ENCODE measurements around the gene ECI1. TPM values are rescaled to one million over a fixed set of nuclear protein-coding genes. Genes with fewer than 3 reads are reported as not detected.

The ECI1 gene
- total RNA-seq, 1 donor from 2014 or later, result 39.7 TPM

- DNase-seq (ENCODE audit: low spot score), result no peak
- Histone ChIP-seq H3K4me1 (peaks cover 7% of the 10 kb centered on the region), H2AFZ (replicated peaks) (no peak overlapping the region), H3K36me3 (no peaks in the 10 kb centered on the region), H3K4me3 (no peak overlapping the region), H3K27ac (no peak overlapping the region), H3K79me2 (ENCODE audit: low read depth) (peaks cover 41% of the 10 kb centered on the region), H3K27me3 (no peaks in the 10 kb centered on the region), H4K20me1 (ENCODE audit: low read depth) (peaks cover 34% of the 10 kb centered on the region), H3K9me3 (ENCODE audit: low read depth) (no peaks in the 10 kb centered on the region), H3K9ac (no peak overlapping the region), H3F3A (ENCODE audit: low read depth) (peaks cover 3% of the 10 kb centered on the region), H3K4me2 (no peak overlapping the region)
- H3K9me3 Mint-ChIP-seq, result no peaks in the 10 kb centered on the region
- H3K4me1 Mint-ChIP-seq, result peaks cover 9% of the 10 kb centered on the region
- TF ChIP-seq EZH2phosphoT487 (IDR thresholded peaks at IDR 0.05) (no peak), CTCF (IDR thresholded peaks at IDR 0.05) (no peak), EZH2 (IDR thresholded peaks at IDR 0.05) (no peak)
- H3K4me3 Mint-ChIP-seq, result no peak overlapping the region
- H3K27ac Mint-ChIP-seq, result no peak overlapping the region
- peaks cover 2% of the 10 kb centered on the region for H3K36me3 Mint-ChIP-seq
- H3K27me3 Mint-ChIP-seq (ENCODE audit: insufficient read depth, low read depth), result peaks cover 2% of the 10 kb centered on the region
Measured at GRCh38 chr16:2226918-2227317, 24.5 kb downstream of the ECI1 start.

GRCh38 chr16:2226245-2226793, 25.1 kb downstream of the ECI1 start:
- peak overlapping the region; percentile 70 for H3K4me3 Mint-ChIP-seq
- no peak for TF ChIP-seq EZH2 (IDR thresholded peaks at IDR 0.05)
- TF ChIP-seq CTCF (IDR thresholded peaks at IDR 0.05), result no peak
- TF ChIP-seq EZH2phosphoT487 (IDR thresholded peaks at IDR 0.05), result no peak

GRCh38 chr16:2223942-2224486, 27.4 kb downstream of the ECI1 start:
- Histone ChIP-seq H3K27me3 (no peaks in the 10 kb centered on the region), H3K27ac (peak overlapping the region; percentile 58), H4K20me1 (ENCODE audit: low read depth) (peaks cover 30% of the 10 kb centered on the region), H3F3A (ENCODE audit: low read depth) (peaks cover 6% of the 10 kb centered on the region), H3K9ac (peak overlapping the region; percentile 94), H3K4me2 (peak overlapping the region; percentile 92), H2AFZ (replicated peaks) (peak overlapping the region; percentile 52), H3K79me2 (ENCODE audit: low read depth) (peaks cover 41% of the 10 kb centered on the region), H3K9me3 (ENCODE audit: low read depth) (no peaks in the 10 kb centered on the region), H3K4me1 (peaks cover 7% of the 10 kb centered on the region), H3K36me3 (no peaks in the 10 kb centered on the region), H3K4me3 (peak overlapping the region; percentile 89)
- H3K36me3 Mint-ChIP-seq, result no peaks in the 10 kb centered on the region
- peaks cover 12% of the 10 kb centered on the region for H3K4me1 Mint-ChIP-seq
- H3K27ac Mint-ChIP-seq, result no peak overlapping the region
- no peak for TF ChIP-seq CTCF (IDR thresholded peaks at IDR 0.05)
- no peak for TF ChIP-seq EZH2phosphoT487 (IDR thresholded peaks at IDR 0.05)
- TF ChIP-seq EZH2 (IDR thresholded peaks at IDR 0.05), result no peak
- peaks cover 5% of the 10 kb centered on the region for H3K27me3 Mint-ChIP-seq (ENCODE audit: insufficient read depth, low read depth)
- H3K4me3 Mint-ChIP-seq, result peak overlapping the region; percentile 87
- no peaks in the 10 kb centered on the region for H3K9me3 Mint-ChIP-seq
- DNase-seq (ENCODE audit: low spot score), result peak; percentile 48

More at GRCh38 chr16:2226245-2226793, 25.1 kb downstream of the ECI1 start:
- H3K27ac Mint-ChIP-seq, result peak overlapping the region; percentile 76
- peaks cover 2% of the 10 kb centered on the region for H3K36me3 Mint-ChIP-seq
- Histone ChIP-seq H3K27ac (no peak overlapping the region), H3K79me2 (ENCODE audit: low read depth) (peaks cover 41% of the 10 kb centered on the region), H3K4me2 (no peak overlapping the region), H3K27me3 (no peaks in the 10 kb centered on the region), H3K36me3 (no peaks in the 10 kb centered on the region), H4K20me1 (ENCODE audit: low read depth) (peaks cover 34% of the 10 kb centered on the region), H3K9me3 (ENCODE audit: low read depth) (no peaks in the 10 kb centered on the region), H3K4me3 (no peak overlapping the region), H3K4me1 (peaks cover 7% of the 10 kb centered on the region), H2AFZ (replicated peaks) (no peak overlapping the region), H3F3A (ENCODE audit: low read depth) (peaks cover 3% of the 10 kb centered on the region), H3K9ac (no peak overlapping the region)
- H3K4me1 Mint-ChIP-seq, result peaks cover 9% of the 10 kb centered on the region
- no peak for DNase-seq (ENCODE audit: low spot score)
- peaks cover 2% of the 10 kb centered on the region for H3K27me3 Mint-ChIP-seq (ENCODE audit: insufficient read depth, low read depth)
- no peaks in the 10 kb centered on the region for H3K9me3 Mint-ChIP-seq

Data from neural progenitor cell (in vitro differentiated cells).